ENCODE data around the gene ASCL1. TPM values are rescaled to one million over a fixed set of nuclear protein-coding genes. Genes with fewer than 3 reads are reported as not detected.

Gene ASCL1
- not detected for total RNA-seq
- polyA plus RNA-seq (2013, experiment 1 of 2): not detected
- polyA plus RNA-seq (2013, experiment 2 of 2): not detected
- total RNA-seq: 0 to 0.13 (median 0) reads per million in 172 experiments

DNA sequence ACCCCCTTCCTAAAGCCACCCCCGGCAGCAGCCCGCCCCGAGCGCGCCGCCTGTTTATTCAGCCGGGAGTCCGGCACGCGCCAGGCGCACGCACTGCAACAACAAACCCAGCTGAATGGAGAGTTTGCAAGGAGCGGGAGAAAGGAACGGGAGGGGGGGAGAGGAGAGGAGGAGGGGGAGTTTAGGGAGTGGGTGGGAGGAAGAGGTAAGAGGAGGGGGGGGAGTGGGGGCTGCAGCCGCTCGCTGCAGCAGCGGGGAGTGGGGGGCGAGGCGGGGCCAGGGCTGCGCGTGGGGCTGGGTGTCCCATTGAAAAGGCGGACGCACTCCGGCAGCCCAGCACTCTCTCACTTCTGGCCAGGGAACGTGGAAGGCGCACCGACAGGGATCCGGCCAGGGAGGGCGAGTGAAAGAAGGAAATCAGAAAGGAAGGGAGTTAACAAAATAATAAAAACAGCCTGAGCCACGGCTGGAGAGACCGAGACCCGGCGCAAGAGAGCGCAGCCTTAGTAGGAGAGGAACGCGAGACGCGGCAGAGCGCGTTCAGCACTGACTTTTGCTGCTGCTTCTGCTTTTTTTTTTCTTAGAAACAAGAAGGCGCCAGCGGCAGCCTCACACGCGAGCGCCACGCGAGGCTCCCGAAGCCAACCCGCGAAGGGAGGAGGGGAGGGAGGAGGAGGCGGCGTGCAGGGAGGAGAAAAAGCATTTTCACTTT, at the start of gene ASCL1:
TSS of gene ASCL1 (plus strand) at position 336 of the 712 bp plus-strand sequence. CDS start 571 bp downstream, outside the sequence.
- no peak within 1 kb of the TSS for H3K27ac ChIP-seq (ENCODE audit: low read depth in 1 of 2, low read length in 2 of 2)
- POLR2A ChIA-PET: no interaction called here
- H3K27ac Mint-ChIP-seq: no peak within 1 kb of the TSS
- no peaks in the 10 kb centered on the region for H3K36me3 Mint-ChIP-seq (ENCODE audit: low read depth)
- peaks cover 0 to 22% of the 10 kb centered on the region in 2 experiments for H3K9me3 ChIP-seq (ENCODE audit: control insufficient read depth in 1 of 2, insufficient read depth in 1 of 2, low read length in 2 of 2)
- peak within 1 kb of the TSS; percentile 34 for H3K4me3 Mint-ChIP-seq
- peaks cover 7% of the 10 kb centered on the region for H3K4me1 Mint-ChIP-seq (ENCODE audit: low read depth)
- no peak for ATAC-seq (ENCODE audit: poor library complexity)
- peak in 1 of 14 experiments; percentile 14 for DNase-seq
- TF ChIP-seq, protein P1, sequence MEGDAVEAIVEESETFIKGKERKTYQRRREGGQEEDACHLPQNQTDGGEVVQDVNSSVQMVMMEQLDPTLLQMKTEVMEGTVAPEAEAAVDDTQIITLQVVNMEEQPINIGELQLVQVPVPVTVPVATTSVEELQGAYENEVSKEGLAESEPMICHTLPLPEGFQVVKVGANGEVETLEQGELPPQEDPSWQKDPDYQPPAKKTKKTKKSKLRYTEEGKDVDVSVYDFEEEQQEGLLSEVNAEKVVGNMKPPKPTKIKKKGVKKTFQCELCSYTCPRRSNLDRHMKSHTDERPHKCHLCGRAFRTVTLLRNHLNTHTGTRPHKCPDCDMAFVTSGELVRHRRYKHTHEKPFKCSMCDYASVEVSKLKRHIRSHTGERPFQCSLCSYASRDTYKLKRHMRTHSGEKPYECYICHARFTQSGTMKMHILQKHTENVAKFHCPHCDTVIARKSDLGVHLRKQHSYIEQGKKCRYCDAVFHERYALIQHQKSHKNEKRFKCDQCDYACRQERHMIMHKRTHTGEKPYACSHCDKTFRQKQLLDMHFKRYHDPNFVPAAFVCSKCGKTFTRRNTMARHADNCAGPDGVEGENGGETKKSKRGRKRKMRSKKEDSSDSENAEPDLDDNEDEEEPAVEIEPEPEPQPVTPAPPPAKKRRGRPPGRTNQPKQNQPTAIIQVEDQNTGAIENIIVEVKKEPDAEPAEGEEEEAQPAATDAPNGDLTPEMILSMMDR (IDR thresholded peaks at IDR 0.05): no peak
- H3K27me3 Mint-ChIP-seq: peaks cover 92% of the 10 kb centered on the region
- CTCF ChIA-PET: no interaction called here
- no peaks in the 10 kb centered on the region for H3K36me3 ChIP-seq (ENCODE audit: insufficient read depth, low read length)
- H3K27me3 ChIP-seq (ENCODE audit: control insufficient read depth in 1 of 2, insufficient read depth in 2 of 2, low read length in 2 of 2): peaks cover 52 to 86% of the 10 kb centered on the region in 2 experiments
- H3K4me3 ChIP-seq (ENCODE audit: low read length): no peak within 1 kb of the TSS
- H3K9me3 Mint-ChIP-seq: no peaks in the 10 kb centered on the region
- peaks cover 16% of the 10 kb centered on the region for H3K4me1 ChIP-seq (ENCODE audit: insufficient read depth, low read length)
- intact Hi-C loops (cut with DNase I, micrococcal nuclease): no loop called here

DNA sequence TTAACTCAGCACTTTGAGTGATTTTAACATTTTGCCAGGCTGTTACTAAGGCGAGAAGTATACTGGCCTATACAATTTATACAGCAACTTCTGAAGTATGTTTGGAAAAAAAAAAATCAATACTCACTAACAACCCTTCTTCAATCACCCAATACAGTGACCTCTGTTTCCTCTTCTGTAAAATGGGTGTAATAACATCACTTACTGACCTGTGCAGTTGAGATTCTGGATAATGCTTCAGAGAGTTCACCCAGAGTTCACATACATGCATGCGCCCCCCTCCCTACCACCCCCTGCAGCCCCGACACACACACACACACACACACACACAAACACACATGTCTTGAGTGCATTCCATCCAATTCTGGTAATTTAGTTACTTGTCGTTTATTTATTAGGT, 49.6 kb upstream of the ASCL1 start:
- no peak overlapping the region for H3K4me3 Mint-ChIP-seq
- H3K36me3 ChIP-seq (ENCODE audit: insufficient read depth, low read length): no peaks in the 10 kb centered on the region
- H3K9me3 Mint-ChIP-seq: no peaks in the 10 kb centered on the region
- no peak overlapping the region for H3K27ac Mint-ChIP-seq
- ATAC-seq (ENCODE audit: poor library complexity): no peak
- CTCF ChIA-PET: no interaction called here
- TF ChIP-seq, protein P1 (IDR thresholded peaks at IDR 0.05): no peak
- H3K27me3 ChIP-seq (ENCODE audit: control insufficient read depth in 1 of 2, insufficient read depth in 2 of 2, low read length in 2 of 2): no peaks in the 10 kb centered on the region
- DNase-seq: no peak
- no peaks in the 10 kb centered on the region for H3K4me1 ChIP-seq (ENCODE audit: insufficient read depth, low read length)
- POLR2A ChIA-PET: no interaction called here
- intact Hi-C loops (cut with DNase I, micrococcal nuclease): no loop called here
- H3K4me3 ChIP-seq (ENCODE audit: low read length): no peak overlapping the region
- H3K36me3 Mint-ChIP-seq (ENCODE audit: low read depth): no peaks in the 10 kb centered on the region
- peaks cover 0 to 4% of the 10 kb centered on the region in 2 experiments for H3K9me3 ChIP-seq (ENCODE audit: control insufficient read depth in 1 of 2, insufficient read depth in 1 of 2, low read length in 2 of 2)
- H3K4me1 Mint-ChIP-seq (ENCODE audit: low read depth): no peaks in the 10 kb centered on the region
- no peaks in the 10 kb centered on the region for H3K27me3 Mint-ChIP-seq
- H3K27ac ChIP-seq (ENCODE audit: low read depth in 1 of 2, low read length in 2 of 2): no peak overlapping the region

DNA sequence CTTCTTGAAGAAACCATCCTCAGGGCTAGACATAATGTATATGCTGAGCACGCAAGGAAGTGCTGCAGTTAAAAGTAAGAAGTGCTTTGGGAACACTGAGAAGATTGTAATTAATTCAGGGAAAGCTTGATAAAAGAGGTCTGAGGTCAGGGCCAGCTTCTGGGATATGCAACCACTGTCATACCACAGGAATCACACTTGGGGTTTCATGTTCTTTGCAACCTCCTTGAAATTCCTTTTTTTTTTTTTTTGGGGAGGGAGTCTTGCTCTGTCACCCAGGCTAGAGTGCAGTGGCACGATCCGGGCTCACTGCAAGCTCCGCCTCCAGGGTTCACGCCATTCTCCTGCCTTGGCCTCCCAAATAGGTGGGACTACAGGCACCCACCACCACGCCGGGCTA, 47.3 kb upstream of the ASCL1 start:
- intact Hi-C loops (cut with DNase I, micrococcal nuclease): no loop called here
- Histone ChIP-seq H3K27me3 (ENCODE audit: control insufficient read depth in 1 of 2, insufficient read depth in 2 of 2, low read length in 2 of 2) (no peaks in the 10 kb centered on the region), H3K36me3 (ENCODE audit: insufficient read depth, low read length) (no peaks in the 10 kb centered on the region), H3K27ac (ENCODE audit: low read depth in 1 of 2, low read length in 2 of 2) (no peak overlapping the region), H3K4me3 (ENCODE audit: low read length) (no peak overlapping the region), H3K4me1 (ENCODE audit: insufficient read depth, low read length) (no peaks in the 10 kb centered on the region), H3K9me3 (ENCODE audit: control insufficient read depth in 1 of 2, insufficient read depth in 1 of 2, low read length in 2 of 2) (peaks cover 0 to 4% of the 10 kb centered on the region in 2 experiments)
- POLR2A ChIA-PET: no interaction called here
- DNase-seq: no peak
- Mint-ChIP-seq H3K4me3 (no peak overlapping the region), H3K36me3 (ENCODE audit: low read depth) (no peaks in the 10 kb centered on the region), H3K27ac (no peak overlapping the region), H3K27me3 (no peaks in the 10 kb centered on the region), H3K9me3 (no peaks in the 10 kb centered on the region), H3K4me1 (ENCODE audit: low read depth) (no peaks in the 10 kb centered on the region)
- CTCF ChIA-PET: no interaction called here
- TF ChIP-seq, protein P1 (IDR thresholded peaks at IDR 0.05): no peak
- ATAC-seq (ENCODE audit: poor library complexity): no peak
